A549 (cell line): ENCODE measurements around the gene UTS2B. TPM values are rescaled to one million over a fixed set of nuclear protein-coding genes. Genes with fewer than 3 reads are reported as not detected.

Experiments
- ATAC-seq, 2 experiments: fragments of 200-7000 bp in 1 of 2; fragments of >200 bp in 1 of 2; cut with Nextera tagmentation in 1 of 2; cut with Tn5 transposase in 1 of 2; 3 replicates each; pipeline versions ENCODE4 v1.8.0 to v1.9.1; 2018 to 2020; ENCODE audit warnings: mild to moderate bottlenecking in 1 of 2, moderate library complexity in 1 of 2
- CTCF ChIA-PET: fragments of 300-600 bp; sonication (Branson Sonifier 250); formaldehyde crosslinking; extraction: SDS; loops from one replicate; lab custom pipeline; 2021; ENCODE audit warnings: antibody characterized with exemption, inconsistent platforms; lab: Yijun Ruan, JAX
- POLR2A ChIA-PET: fragments of 350-600 bp; formaldehyde crosslinking; extraction: SDS; loops from one replicate; lab custom pipeline; 2021; ENCODE audit warnings: antibody characterized with exemption, inconsistent platforms; lab: Yijun Ruan, JAX
- DNase-seq, 2 experiments: peaks; one replicate each; pipeline versions ENCODE4 v3.0.0 to v3.0.0-alpha.2; 2011 to 2016; ENCODE audit warnings: low read depth in 1 of 2, low spot score in 1 of 2
- FAIRE-seq: peaks from 2 replicates; lab custom pipeline; 2011; peaks lifted over from hg19 to GRCh38; lab: Jason Lieb, UNC
- H3K27ac ChIP-seq, 2 experiments: fragments of >200 bp; sonication (Bioruptor Twin); formaldehyde crosslinking; 3 replicates each; pipeline ENCODE4 v1.5.1; 2016 to 2017
- H3K4me1 ChIP-seq: fragments of >200 bp; sonication (Bioruptor Twin); formaldehyde crosslinking; 3 replicates; pipeline ENCODE4 v1.6.1; 2016
- H3K4me2 ChIP-seq: fragments of >200 bp; sonication (Bioruptor Twin); formaldehyde crosslinking; 3 replicates; pipeline ENCODE4 v1.6.1; 2016
- H3K4me3 ChIP-seq: fragments of >200 bp; sonication (Bioruptor Twin); formaldehyde crosslinking; 3 replicates; pipeline ENCODE4 v1.5.1; 2016
- H3K9me3 ChIP-seq: fragments of >200 bp; sonication (Bioruptor Twin); formaldehyde crosslinking; 3 replicates; pipeline ENCODE4 v1.6.1; 2016
- BCL3 ChIP-seq: fragments of >200 bp; sonication (Bioruptor Twin); formaldehyde crosslinking; IDR thresholded peaks from 3 replicates; pipeline ENCODE4 v1.6.1; 2016
- CBX8 ChIP-seq: fragments of 200-600 bp; sonication (generic); IDR thresholded peaks from 2 replicates; pipeline ENCODE4 v1.6.1; 2016
- CTCF ChIP-seq: fragments of >200 bp; sonication (Bioruptor Twin); formaldehyde crosslinking; IDR thresholded peaks from 3 replicates; pipeline ENCODE4 v1.5.1; 2016
- EP300 ChIP-seq, 2 experiments: fragments of >200 bp; sonication (Bioruptor Twin); formaldehyde crosslinking; IDR thresholded peaks; 2 replicates in 1 of 2; 3 replicates in 1 of 2; pipeline ENCODE4 v1.6.1; 2016 to 2017
- GATA3 ChIP-seq: IDR thresholded peaks from 2 replicates; pipeline ENCODE4 v1.6.1; 2012; ENCODE audit warnings: borderline replicate concordance
- HDAC2 ChIP-seq: fragments of 200-600 bp; sonication (generic); IDR thresholded peaks from 2 replicates; pipeline ENCODE4 v1.6.1; 2016
- HES2 ChIP-seq: fragments of >200 bp; sonication (Bioruptor Twin); formaldehyde crosslinking; IDR thresholded peaks from 2 replicates; pipeline ENCODE4 v1.6.1; 2016
- HMGXB4 ChIP-seq: fragments of 250-450 bp; sonication (Bioruptor Pico); IDR thresholded peaks from 2 replicates; pipeline ENCODE4 v1.5.0; 2021; ENCODE audit warnings: mild to moderate bottlenecking, moderate library complexity, borderline replicate concordance
- HOXA7 ChIP-seq: fragments of 250-450 bp; sonication (Bioruptor Pico); IDR thresholded peaks from 2 replicates; pipeline ENCODE4 v1.5.0; 2020; ENCODE audit warnings: mild to moderate bottlenecking, moderate library complexity
- HOXB13 ChIP-seq: fragments of 250-450 bp; sonication (Bioruptor Pico); IDR thresholded peaks from 2 replicates; pipeline ENCODE4 v1.5.0; 2020; ENCODE audit warnings: low read depth, mild to moderate bottlenecking, moderate library complexity
- JUN ChIP-seq, 2 experiments: fragments of >200 bp; sonication (Bioruptor Twin); formaldehyde crosslinking; IDR thresholded peaks; 2 replicates in 1 of 2; 3 replicates in 1 of 2; pipeline ENCODE4 v1.6.1; 2016 to 2017
- KDM5A ChIP-seq: fragments of 200-600 bp; sonication (generic); IDR thresholded peaks from 2 replicates; pipeline ENCODE4 v1.6.1; 2016; ENCODE audit warnings: antibody characterized with exemption, mild to moderate bottlenecking
- MAFK ChIP-seq: fragments of 450-650 bp; IDR thresholded peaks from 2 replicates; pipeline ENCODE4 v1.6.1; 2014; ENCODE audit not compliant: partially characterized antibody
- MAX ChIP-seq: IDR thresholded peaks from 2 replicates; pipeline ENCODE4 v1.6.1; 2012
- NFE2L2 ChIP-seq: fragments of 150-350 bp; conservative IDR thresholded peaks from 2 replicates; pipeline ENCODE4 v1.6.1; 2014; ENCODE audit warnings: low read length
- NPAS2 ChIP-seq: fragments of 250-450 bp; sonication (Bioruptor Pico); IDR thresholded peaks from 2 replicates; pipeline ENCODE4 v1.8.0; 2022; ENCODE audit warnings: mild to moderate bottlenecking, moderate library complexity, borderline replicate concordance
- PBX3 ChIP-seq: IDR thresholded peaks from 2 replicates; pipeline ENCODE4 v1.6.1; 2012
- PHF8 ChIP-seq: fragments of 200-600 bp; sonication (generic); IDR thresholded peaks from 2 replicates; pipeline ENCODE4 v1.6.1; 2016; ENCODE audit warnings: low read depth, mild to moderate bottlenecking, antibody characterized with exemption, moderate library complexity, borderline replicate concordance
- POLR2AphosphoS2 ChIP-seq: conservative IDR thresholded peaks from 2 replicates; pipeline ENCODE4 v1.6.1; 2012; ENCODE audit warnings: low read length, improper control_type of control experiment, inconsistent platforms
- RAD21 ChIP-seq, 2 experiments: fragments of >200 bp in 1 of 2; sonication (Bioruptor Twin) in 1 of 2; formaldehyde crosslinking in 1 of 2; IDR thresholded peaks in 1 of 2; conservative IDR thresholded peaks in 1 of 2; 2 replicates in 1 of 2; 3 replicates in 1 of 2; pipeline ENCODE4 v1.6.1; 2012 to 2018; ENCODE audit warnings: inconsistent platforms in 1 of 2
- SREBF2 ChIP-seq: fragments of 450-650 bp; IDR thresholded peaks from 2 replicates; pipeline ENCODE4 v1.6.1; 2014; ENCODE audit warnings: mild to moderate bottlenecking, moderate library complexity
- USF2 ChIP-seq: fragments of 450-650 bp; IDR thresholded peaks from 2 replicates; pipeline ENCODE4 v1.6.1; 2014; ENCODE audit warnings: antibody characterized with exemption
- ZFP36 ChIP-seq: fragments of 450-650 bp; IDR thresholded peaks from 2 replicates; pipeline ENCODE4 v1.6.1; 2014; ENCODE audit warnings: borderline replicate concordance; ENCODE audit not compliant: partially characterized antibody
- ZSCAN20 ChIP-seq: fragments of 250-450 bp; sonication (Bioruptor Pico); IDR thresholded peaks from 2 replicates; pipeline ENCODE4 v1.8.0; 2022; ENCODE audit warnings: mild to moderate bottlenecking, moderate library complexity
- WGBS: methylation state at CpG from one replicate; pipeline ENCODE4 v1.1.6; 2017; ENCODE audit errors: missing lambda C conversion rate; 5-methylcytosine and 5-hydroxymethylcytosine counted together
- polyA plus RNA-seq, 4 experiments: library from polyadenylated mRNA; depleted of rRNA in 3 of 4; stranded (reverse); fragments of >200 nt; fragmentation: RNase III in 1 of 4; extraction: RNeasy Plus Mini Kit Qiagen cat#74134 plus additional on column Dnase treatment in 1 of 4; gene quantifications; 2 replicates in 3 of 4; 3 replicates in 1 of 4; pipeline ENCODE4 v1.2.3, GENCODE V29; 2011 to 2017

UTS2B gene
- polyA plus RNA-seq, 2 of the 4 experiments (the other 2 are of a cell fraction): 0.16 TPM; not detected in 1

- H3K4me2 ChIP-seq: no peak overlapping the region
- H3K4me3 ChIP-seq: no peak overlapping the region
- H3K9me3 ChIP-seq: no peaks in the 10 kb centered on the region
- no peak for ATAC-seq
- TF ChIP-seq CTCF: no peak
- TF ChIP-seq JUN (IDR thresholded peaks at IDR 0.05): no peak
- TF ChIP-seq MAX: no peak
- TF ChIP-seq GATA3: no peak
- no peak for TF ChIP-seq PHF8
- no peak for TF ChIP-seq HOXA7
- no peak for TF ChIP-seq PBX3
- TF ChIP-seq NFE2L2: no peak
- FAIRE-seq: no peak
- H3K27ac ChIP-seq: no peak overlapping the region
- H3K4me1 ChIP-seq: no peaks in the 10 kb centered on the region
- ChIA-PET POLR2A (no interaction called here), CTCF (interaction anchor here (0.6 kb wide), 1 partner anchor 33 kb away, joined by 3 read pairs; no protein-coding TSS in a partner anchor)
- no peak for DNase-seq
- 87% methylated on average over 2 of the region's 2 CpGs for WGBS
Observed at GRCh38 chr3:191257286-191257685, 73.0 kb downstream of the UTS2B start.

- POLR2A ChIA-PET: no interaction called here
- no peak for TF ChIP-seq BCL3
- no peak for TF ChIP-seq MAFK
- TF ChIP-seq ZFP36: no peak
- TF ChIP-seq HDAC2: no peak
- TF ChIP-seq SREBF2: no peak
- no peak for TF ChIP-seq POLR2AphosphoS2
- no peak for TF ChIP-seq NFE2L2
- no peak for TF ChIP-seq NPAS2
- no peak for TF ChIP-seq KDM5A
- no peak for TF ChIP-seq HES2
- TF ChIP-seq HMGXB4 (CRISPR knock-in tag): no peak
- no peak for TF ChIP-seq EP300 (IDR thresholded peaks at IDR 0.05)
- no peak for TF ChIP-seq USF2
- TF ChIP-seq ZSCAN20: no peak
- no peak for TF ChIP-seq RAD21 (conservative IDR thresholded peaks at IDR 0.05 in 1 of 2, IDR thresholded peaks at IDR 0.05 in 1 of 2)
- no peak for TF ChIP-seq HOXB13 (CRISPR knock-in tag)
- TF ChIP-seq CBX8: no peak
- ATAC-seq (no peak), FAIRE-seq (no peak), DNase-seq (no peak)
- Histone ChIP-seq H3K4me1 (no peaks in the 10 kb centered on the region), H3K4me3 (no peak overlapping the region), H3K9me3 (no peaks in the 10 kb centered on the region), H3K4me2 (no peak overlapping the region), H3K27ac (no peak overlapping the region)
- CTCF ChIA-PET: no interaction called here
Observed at GRCh38 chr3:191256405-191256804, 73.9 kb downstream of the UTS2B start.
